Lower lobe of right lung (tissue), 2 donors: ENCODE measurements around the gene SLC22A3. TPM values are rescaled to one million over a fixed set of nuclear protein-coding genes. Genes with fewer than 3 reads are reported as not detected.
A peak's percentile ranks its signal among the peaks of the same experiment; 100 is the strongest.
"Not testable (repeated sequence)": the region's sequence is repeated elsewhere in the genome, so short reads cannot be mapped to it uniquely, and the experiment has no call there.

Source experiments
- ATAC-seq, 2 donors: fragments of 200-7000 bp; cut with Tn5 transposase; one replicate each; pipeline ENCODE4 v1.9.1; 2020 to 2022; ENCODE audit warnings: mild to moderate bottlenecking in 2 of 2, moderate library complexity in 2 of 2
- DNase-seq: peaks from one replicate; pipeline ENCODE4 v3.0.0-alpha.2; 2020
- H3K27ac ChIP-seq: fragments of 200-600 bp; one replicate; pipeline ENCODE4 v1.8.0; 2022
- H3K27me3 ChIP-seq: fragments of 200-600 bp; one replicate; pipeline ENCODE4 v1.8.0; 2022; ENCODE audit warnings: low read depth
- H3K36me3 ChIP-seq: fragments of 200-600 bp; one replicate; pipeline ENCODE4 v1.8.0; 2022; ENCODE audit warnings: mild to moderate bottlenecking
- H3K4me1 ChIP-seq: fragments of 200-600 bp; one replicate; pipeline ENCODE4 v1.8.0; 2022
- H3K4me3 ChIP-seq: fragments of 200-600 bp; one replicate; pipeline ENCODE4 v1.8.0; 2022; ENCODE audit warnings: mild to moderate bottlenecking
- H3K9me3 ChIP-seq: fragments of 200-600 bp; one replicate; pipeline ENCODE4 v1.8.0; 2022
- CTCF ChIP-seq: fragments of 200-600 bp; IDR thresholded peaks from one replicate; pipeline ENCODE4 v1.8.0; 2022; ENCODE audit warnings: antibody characterized with exemption, mild to moderate bottlenecking
- intact Hi-C: fragments of 100-400 bp; cut with DNase I; formaldehyde crosslinking; loops from one replicate; pipeline ENCODE4 v1.11.0; 2022
- total RNA-seq: library from RNA; stranded (reverse); fragmentation: NEBNext Ultra II Directional; extraction: Animal tissue kit (Norgen Biotek cat#: 25700); gene quantifications from one replicate; pipeline ENCODE4 v1.2.1, GENCODE V29; 2021
- donor health status: DM: no; HTN: yes; CAD: no; lungs with severe emphysema.

SLC22A3 gene
- total RNA-seq, 1 donor from 2014 or later = 37.7 TPM

GRCh38 chr6:160461641-160462040, 113.5 kb downstream of the SLC22A3 start:
- DNase-seq (no peak), ATAC-seq (no peak)
- no peak for TF ChIP-seq CTCF
- Histone ChIP-seq H3K4me3 (no peak overlapping the region), H3K27ac (no peak overlapping the region), H3K27me3 (no peaks in the 10 kb centered on the region), H3K9me3 (no peaks in the 10 kb centered on the region), H3K4me1 (no peaks in the 10 kb centered on the region), H3K36me3 (no peaks in the 10 kb centered on the region)
- intact Hi-C loops = no loop called here

- no peak for TF ChIP-seq CTCF
- Histone ChIP-seq H3K4me3 (no peak overlapping the region), H3K9me3 (no peaks in the 10 kb centered on the region), H3K27me3 (no peaks in the 10 kb centered on the region), H3K4me1 (no peaks in the 10 kb centered on the region), H3K27ac (no peak overlapping the region), H3K36me3 (no peaks in the 10 kb centered on the region)
- intact Hi-C loops = no loop called here
- no peak for ATAC-seq
- no peak for DNase-seq
Observed at GRCh38 chr6:160462116-160462515, 113.9 kb downstream of the SLC22A3 start.

GRCh38 chr6:160462551-160463109, 114.5 kb downstream of the SLC22A3 start:
- intact Hi-C loops = no loop called here
- DNase-seq (no peak), ATAC-seq (peak; percentile 54 to 56)
- Histone ChIP-seq H3K27ac (no peak overlapping the region), H3K9me3 (no peaks in the 10 kb centered on the region), H3K27me3 (no peaks in the 10 kb centered on the region), H3K4me1 (no peaks in the 10 kb centered on the region), H3K4me3 (no peak overlapping the region), H3K36me3 (no peaks in the 10 kb centered on the region)
- no peak for TF ChIP-seq CTCF

GRCh38 chr6:160464744-160465143, 116.6 kb downstream of the SLC22A3 start:
- DNase-seq (no peak), ATAC-seq (no peak)
- no peaks in the 10 kb centered on the region for H3K27me3 ChIP-seq
- no peaks in the 10 kb centered on the region for H3K4me1 ChIP-seq
- H3K36me3 ChIP-seq = no peaks in the 10 kb centered on the region
- intact Hi-C loops = no loop called here
- H3K9me3 ChIP-seq = no peaks in the 10 kb centered on the region
- no peak overlapping the region for H3K27ac ChIP-seq
- no peak overlapping the region for H3K4me3 ChIP-seq
- no peak for TF ChIP-seq CTCF

GRCh38 chr6:160467261-160467871, 119.2 kb downstream of the SLC22A3 start:
- DNase-seq, H3K27ac ChIP-seq, H3K9me3 ChIP-seq, H3K36me3 ChIP-seq, H3K27me3 ChIP-seq, ATAC-seq, H3K4me3 ChIP-seq, intact Hi-C loops, H3K4me1 ChIP-seq: not testable (repeated sequence)

- TF ChIP-seq CTCF = no peak
- H3K27ac ChIP-seq = no peak overlapping the region
- intact Hi-C loops = no loop called here
- no peaks in the 10 kb centered on the region for H3K9me3 ChIP-seq
- ATAC-seq (no peak), DNase-seq (no peak)
- H3K27me3 ChIP-seq = no peaks in the 10 kb centered on the region
- no peaks in the 10 kb centered on the region for H3K36me3 ChIP-seq
- no peak overlapping the region for H3K4me3 ChIP-seq
- no peaks in the 10 kb centered on the region for H3K4me1 ChIP-seq
Observed at GRCh38 chr6:160469153-160469552, 121.0 kb downstream of the SLC22A3 start.

- ATAC-seq, H3K4me1 ChIP-seq, H3K27ac ChIP-seq, H3K27me3 ChIP-seq, intact Hi-C loops, H3K36me3 ChIP-seq, H3K9me3 ChIP-seq, DNase-seq, H3K4me3 ChIP-seq: not testable (repeated sequence)
Observed at GRCh38 chr6:160476056-160476455, 127.9 kb downstream of the SLC22A3 start.

- H3K9me3 ChIP-seq, DNase-seq, intact Hi-C loops: not testable (repeated sequence)
Observed at GRCh38 chr6:160477072-160477471, 128.9 kb downstream of the SLC22A3 start.

More at GRCh38 chr6:160477072-160477471, 128.9 kb downstream of the SLC22A3 start:
- H3K27ac ChIP-seq, H3K36me3 ChIP-seq, ATAC-seq, H3K4me1 ChIP-seq, H3K4me3 ChIP-seq, H3K27me3 ChIP-seq: not testable (repeated sequence)
